Muscle layer of duodenum (tissue), 2 donors: ENCODE results near the gene IL12A.
A peak's percentile ranks its signal among the peaks of the same experiment; 100 is the strongest.

Experiments used
- H3K27ac ChIP-seq: one replicate; pipeline ENCODE4 v1.7.0; 2013; ENCODE audit warnings: mild to moderate bottlenecking, low read length
- H3K27me3 ChIP-seq: one replicate; pipeline ENCODE4 v1.7.0; 2013; ENCODE audit warnings: low read depth, mild to moderate bottlenecking, control low read depth, low read length
- H3K36me3 ChIP-seq, 2 donors: one replicate each; pipeline ENCODE4 v1.7.0; 2013; ENCODE audit warnings: low read length in 2 of 2, control low read depth in 1 of 2, mild to moderate bottlenecking in 1 of 2; ENCODE audit not compliant: insufficient read depth in 2 of 2, control insufficient read depth in 1 of 2
- H3K4me1 ChIP-seq, 2 donors: one replicate each; pipeline ENCODE4 v1.7.0; 2013; ENCODE audit warnings: low read length in 2 of 2, mild to moderate bottlenecking in 2 of 2, control low read depth in 1 of 2, moderate library complexity in 1 of 2; ENCODE audit not compliant: insufficient read depth in 2 of 2, control insufficient read depth in 1 of 2
- H3K4me3 ChIP-seq, 2 donors: one replicate each; pipeline ENCODE4 v1.7.0; 2013; ENCODE audit warnings: low read length in 2 of 2, low read depth in 1 of 2, mild to moderate bottlenecking in 1 of 2
- H3K9me3 ChIP-seq, 2 donors: one replicate each; pipeline ENCODE4 v1.7.0; 2013; ENCODE audit warnings: low read length in 2 of 2, control low read depth in 1 of 2, mild to moderate bottlenecking in 1 of 2; ENCODE audit not compliant: control insufficient read depth in 1 of 2
- donor health status: healthy.

The IL12A gene

GRCh38 chr3:159960188-159961148 is 28.2 kb upstream of the IL12A start:
- Histone ChIP-seq H3K4me1 (no peaks in the 10 kb centered on the region), H3K9me3 (peaks cover 0 to 4% of the 10 kb centered on the region in 2 donors), H3K36me3 (no peaks in the 10 kb centered on the region), H3K4me3 (no peak overlapping the region), H3K27ac (no peak overlapping the region), H3K27me3 (no peaks in the 10 kb centered on the region)

- Histone ChIP-seq H3K4me3 (no peak overlapping the region), H3K36me3 (no peaks in the 10 kb centered on the region), H3K9me3 (no peaks in the 10 kb centered on the region), H3K27me3 (no peaks in the 10 kb centered on the region), H3K27ac (no peak overlapping the region), H3K4me1 (no peaks in the 10 kb centered on the region)
Observed at GRCh38 chr3:159964166-159964973, 24.3 kb upstream of the IL12A start.

GRCh38 chr3:159971311-159971710 is 17.3 kb upstream of the IL12A start:
- H3K27ac ChIP-seq = no peak overlapping the region
- H3K4me3 ChIP-seq = no peak overlapping the region
- H3K36me3 ChIP-seq = no peaks in the 10 kb centered on the region
- no peaks in the 10 kb centered on the region for H3K9me3 ChIP-seq
- no peaks in the 10 kb centered on the region for H3K4me1 ChIP-seq
- H3K27me3 ChIP-seq = no peaks in the 10 kb centered on the region

GRCh38 chr3:159977295-159977694 is 11.3 kb upstream of the IL12A start:
- Histone ChIP-seq H3K9me3 (no peaks in the 10 kb centered on the region), H3K36me3 (no peaks in the 10 kb centered on the region), H3K27ac (no peak overlapping the region), H3K4me3 (no peak overlapping the region), H3K4me1 (peaks cover 0 to 14% of the 10 kb centered on the region in 2 donors), H3K27me3 (no peaks in the 10 kb centered on the region)

- Histone ChIP-seq H3K4me3 (no peak overlapping the region), H3K27ac (no peak overlapping the region), H3K4me1 (peaks cover 0 to 14% of the 10 kb centered on the region in 2 donors), H3K36me3 (no peaks in the 10 kb centered on the region), H3K9me3 (no peaks in the 10 kb centered on the region), H3K27me3 (no peaks in the 10 kb centered on the region)
Observed at GRCh38 chr3:159978353-159978752, 10.3 kb upstream of the IL12A start.

- Histone ChIP-seq H3K9me3 (no peaks in the 10 kb centered on the region), H3K27ac (no peak overlapping the region), H3K27me3 (no peaks in the 10 kb centered on the region), H3K36me3 (no peaks in the 10 kb centered on the region), H3K4me3 (no peak overlapping the region), H3K4me1 (peaks cover 0 to 14% of the 10 kb centered on the region in 2 donors)
Observed at GRCh38 chr3:159978918-159979703, 9.5 kb upstream of the IL12A start.

- Histone ChIP-seq H3K4me3 (no peak overlapping the region), H3K9me3 (no peaks in the 10 kb centered on the region), H3K27me3 (no peaks in the 10 kb centered on the region), H3K27ac (no peak overlapping the region), H3K4me1 (peaks cover 0 to 11% of the 10 kb centered on the region in 2 donors), H3K36me3 (no peaks in the 10 kb centered on the region)
Observed at GRCh38 chr3:159982442-159982974, 6.1 kb upstream of the IL12A start.

- Histone ChIP-seq H3K27me3 (no peaks in the 10 kb centered on the region), H3K9me3 (no peaks in the 10 kb centered on the region), H3K4me1 (peaks cover 0 to 11% of the 10 kb centered on the region in 2 donors), H3K4me3 (no peak overlapping the region), H3K27ac (no peak overlapping the region), H3K36me3 (no peaks in the 10 kb centered on the region)
Observed at GRCh38 chr3:159987291-159987711, 1.3 kb upstream of the IL12A start.

- H3K27ac ChIP-seq = no peak overlapping the region
- H3K4me1 ChIP-seq = peaks cover 0 to 23% of the 10 kb centered on the region in 2 donors
- H3K4me3 ChIP-seq = peak overlapping the region in 1 of 2 donors; percentile 5
- no peaks in the 10 kb centered on the region for H3K27me3 ChIP-seq
- H3K36me3 ChIP-seq = no peaks in the 10 kb centered on the region
- H3K9me3 ChIP-seq = no peaks in the 10 kb centered on the region
Observed at GRCh38 chr3:159989973-159990846, 1.6 kb downstream of the IL12A start.

- Histone ChIP-seq H3K27me3 (no peaks in the 10 kb centered on the region), H3K36me3 (no peaks in the 10 kb centered on the region), H3K27ac (no peak overlapping the region), H3K4me1 (peaks cover 0 to 23% of the 10 kb centered on the region in 2 donors), H3K4me3 (no peak overlapping the region), H3K9me3 (no peaks in the 10 kb centered on the region)
Observed at GRCh38 chr3:159991591-159991990, 3.0 kb downstream of the IL12A start.
